OCI-LY7 (cell line): ENCODE measurements around the gene ANKRD18B.
"Not testable (repeated sequence)": the region's sequence is repeated elsewhere in the genome, so short reads cannot be mapped to it uniquely, and the experiment has no call there.

Source experiments
- CTCF ChIP-seq: fragments of 200-600 bp; sonication (generic); conservative IDR thresholded peaks from 2 replicates; pipeline ENCODE4 v1.5.1; 2014; ENCODE audit warnings: mild to moderate bottlenecking, antibody characterized with exemption, low read length, moderate library complexity, mixed read lengths
- EZH2phosphoT487 ChIP-seq: fragments of 200-600 bp; sonication (generic); IDR thresholded peaks from 2 replicates; pipeline ENCODE4 v1.6.1; 2018; ENCODE audit warnings: low read depth, borderline replicate concordance, mild to moderate bottlenecking, mixed run types, antibody characterized with exemption, low read length, moderate library complexity, mixed read lengths

GRCh38 chr9:33598796-33599379 lies 74.8 kb downstream of the ANKRD18B start:
- TF ChIP-seq CTCF, EZH2phosphoT487: not testable (repeated sequence)
